Mucosa of rectum (tissue), 2 donors: ENCODE results near the gene NBPF11.
A peak's percentile ranks its signal among the peaks of the same experiment; 100 is the strongest.
"Not testable (repeated sequence)": the region's sequence is repeated elsewhere in the genome, so short reads cannot be mapped to it uniquely, and the experiment has no call there.

Source experiments
- H3K27ac ChIP-seq, 2 donors: one replicate each; pipeline ENCODE4 v1.7.0; 2013; ENCODE audit warnings: inconsistent platforms in 2 of 2, low read depth in 2 of 2, low read length in 2 of 2
- H3K27me3 ChIP-seq, 2 donors: one replicate each; pipeline ENCODE4 v1.7.0; 2013; ENCODE audit warnings: low read length in 2 of 2; ENCODE audit not compliant: control insufficient read depth in 2 of 2, insufficient read depth in 2 of 2
- H3K36me3 ChIP-seq, 2 donors: one replicate each; pipeline ENCODE4 v1.7.0; 2013; ENCODE audit warnings: low read length in 2 of 2; ENCODE audit not compliant: control insufficient read depth in 2 of 2, insufficient read depth in 2 of 2
- H3K4me1 ChIP-seq, 2 donors: one replicate each; pipeline ENCODE4 v1.7.0; 2013; ENCODE audit warnings: low read length in 2 of 2, mild to moderate bottlenecking in 1 of 2; ENCODE audit not compliant: control insufficient read depth in 2 of 2, insufficient read depth in 2 of 2
- H3K4me3 ChIP-seq, 2 donors: one replicate each; pipeline ENCODE4 v1.7.0; 2013; ENCODE audit warnings: low read length in 2 of 2
- H3K9ac ChIP-seq, 2 donors: one replicate each; pipeline ENCODE4 v1.7.0; 2013; ENCODE audit warnings: low read length in 2 of 2, low read depth in 1 of 2, mild to moderate bottlenecking in 1 of 2
- H3K9me3 ChIP-seq, 2 donors: one replicate each; pipeline ENCODE4 v1.7.0; 2013; ENCODE audit warnings: low read length in 2 of 2; ENCODE audit not compliant: control insufficient read depth in 2 of 2
- donor health status: healthy.
- donor health status: Normal muscosa, but diverticular disease.

NBPF11 gene, protein sequence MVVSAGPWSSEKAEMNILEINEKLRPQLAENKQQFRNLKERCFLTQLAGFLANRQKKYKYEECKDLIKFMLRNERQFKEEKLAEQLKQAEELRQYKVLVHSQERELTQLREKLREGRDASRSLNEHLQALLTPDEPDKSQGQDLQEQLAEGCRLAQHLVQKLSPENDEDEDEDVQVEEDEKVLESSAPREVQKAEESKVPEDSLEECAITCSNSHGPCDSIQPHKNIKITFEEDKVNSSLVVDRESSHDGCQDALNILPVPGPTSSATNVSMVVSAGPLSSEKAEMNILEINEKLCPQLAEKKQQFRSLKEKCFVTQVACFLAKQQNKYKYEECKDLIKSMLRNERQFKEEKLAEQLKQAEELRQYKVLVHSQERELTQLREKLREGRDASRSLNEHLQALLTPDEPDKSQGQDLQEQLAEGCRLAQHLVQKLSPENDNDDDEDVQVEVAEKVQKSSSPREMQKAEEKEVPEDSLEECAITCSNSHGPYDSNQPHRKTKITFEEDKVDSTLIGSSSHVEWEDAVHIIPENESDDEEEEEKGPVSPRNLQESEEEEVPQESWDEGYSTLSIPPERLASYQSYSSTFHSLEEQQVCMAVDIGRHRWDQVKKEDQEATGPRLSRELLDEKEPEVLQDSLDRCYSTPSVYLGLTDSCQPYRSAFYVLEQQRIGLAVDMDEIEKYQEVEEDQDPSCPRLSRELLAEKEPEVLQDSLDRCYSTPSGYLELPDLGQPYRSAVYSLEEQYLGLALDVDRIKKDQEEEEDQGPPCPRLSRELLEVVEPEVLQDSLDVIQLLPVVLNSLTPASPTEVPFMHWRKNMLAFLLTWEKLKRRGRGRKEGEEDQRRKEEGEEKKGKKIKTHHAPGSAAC

DNA sequence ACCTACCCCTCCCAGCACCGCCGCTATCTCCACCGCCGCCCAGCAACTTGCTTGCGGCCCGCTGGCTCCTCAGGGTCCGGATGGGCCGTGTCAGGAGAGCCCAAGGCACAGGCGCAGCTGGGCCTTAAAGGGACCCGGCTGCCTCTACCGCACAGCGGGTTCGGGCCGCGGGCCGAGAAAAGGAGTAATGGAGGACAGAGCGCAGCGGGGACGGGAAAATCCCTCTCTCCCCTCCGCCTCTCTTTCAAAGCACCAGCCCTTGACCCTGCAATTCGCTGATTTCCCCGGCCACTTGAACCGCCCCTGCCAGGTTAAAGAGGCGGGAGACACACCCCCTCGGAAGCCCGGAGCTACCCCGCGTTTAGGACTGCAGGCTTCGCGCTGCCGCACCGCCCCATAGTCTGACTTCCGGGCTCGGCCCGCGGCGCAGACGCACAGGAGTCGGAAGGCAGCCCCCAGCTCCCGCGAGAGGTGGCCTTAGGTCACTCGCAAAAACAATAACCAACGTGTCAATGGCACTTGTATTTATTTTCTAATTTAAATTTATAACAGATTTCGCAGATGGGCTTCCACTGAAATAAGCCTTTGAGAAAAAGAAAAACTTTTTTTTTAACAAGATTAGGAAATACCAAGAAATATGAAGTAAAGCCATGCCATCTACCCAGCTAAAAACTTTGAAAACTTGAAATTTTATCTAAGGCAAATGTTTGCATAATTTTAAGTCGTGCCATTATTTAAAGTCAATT lies at the start of gene NBPF11:
NBPF11 (minus strand) TSS at position 371 of the 746 bp plus-strand sequence. CDS start 25,278 bp downstream, outside the sequence.
- not testable (repeated sequence) for H3K9me3 ChIP-seq, H3K27me3 ChIP-seq, H3K36me3 ChIP-seq, H3K4me1 ChIP-seq
- peak within 1 kb of the TSS; percentile 72 to 76 for H3K4me3 ChIP-seq
- peak within 1 kb of the TSS; percentile 32 to 72 for H3K9ac ChIP-seq
- H3K27ac ChIP-seq: peak within 1 kb of the TSS; percentile 65 to 71

DNA sequence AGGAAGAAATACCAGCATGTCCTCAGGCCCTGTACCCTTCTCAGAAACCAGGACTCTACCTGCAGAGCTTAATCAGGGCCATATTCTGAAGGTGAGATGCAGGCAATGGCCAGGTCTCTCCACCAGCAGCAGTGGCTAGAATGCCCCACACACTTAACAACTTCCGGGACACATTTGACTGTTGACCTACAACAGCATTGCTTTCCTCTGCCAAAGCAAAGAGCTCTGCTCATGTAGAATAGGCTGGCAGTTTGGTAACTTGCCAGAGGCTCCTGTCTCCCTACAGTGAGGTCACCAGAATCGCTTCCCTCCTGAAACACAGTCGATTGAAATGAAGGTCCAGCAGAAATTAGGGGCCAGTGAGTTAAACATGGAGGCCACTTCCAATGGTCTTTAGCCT lies 45.3 kb upstream of the NBPF11 start:
- H3K9ac ChIP-seq, H3K4me3 ChIP-seq, H3K36me3 ChIP-seq, H3K27me3 ChIP-seq, H3K4me1 ChIP-seq, H3K27ac ChIP-seq, H3K9me3 ChIP-seq: not testable (repeated sequence)

DNA sequence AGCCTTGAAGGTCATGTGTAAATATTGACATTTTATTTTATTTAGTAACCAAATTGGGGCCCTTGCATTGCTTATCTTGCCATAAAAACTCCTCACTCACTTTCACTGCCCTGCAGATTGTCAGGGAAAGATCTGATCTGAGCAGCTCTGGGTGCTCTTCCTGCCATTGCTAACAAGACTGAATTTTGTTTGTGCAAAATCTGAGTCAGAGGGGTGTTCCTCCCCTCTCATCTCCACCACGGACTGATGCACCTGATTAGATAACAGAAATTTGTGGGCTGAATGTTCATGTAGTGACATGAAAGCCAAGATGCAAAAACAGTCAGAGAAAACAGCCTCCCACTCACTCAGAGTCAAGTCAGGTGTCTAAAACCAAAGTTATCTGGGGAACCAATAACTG lies 44.9 kb upstream of the NBPF11 start:
- not testable (repeated sequence) for H3K4me3 ChIP-seq, H3K9ac ChIP-seq, H3K36me3 ChIP-seq, H3K9me3 ChIP-seq, H3K4me1 ChIP-seq, H3K27ac ChIP-seq, H3K27me3 ChIP-seq

DNA sequence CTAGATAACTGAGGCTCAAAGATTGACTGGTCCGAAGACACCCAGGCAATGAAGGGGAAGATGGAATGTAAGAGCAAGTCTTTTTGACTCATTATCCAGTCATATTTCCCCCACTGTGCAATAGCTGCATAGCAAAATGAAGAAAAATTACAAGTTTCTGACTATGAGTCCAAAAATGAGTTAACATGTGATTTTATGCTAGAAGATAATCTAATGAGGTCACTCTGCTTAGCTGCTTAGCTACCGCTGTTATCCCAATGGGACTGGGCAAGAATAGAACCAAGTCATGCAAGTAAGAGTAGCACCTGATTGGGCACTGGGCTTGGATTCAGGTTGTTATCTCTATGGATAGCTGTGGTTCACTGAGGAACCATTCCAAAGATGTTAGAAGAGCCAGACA lies 43.0 kb upstream of the NBPF11 start:
- H3K9me3 ChIP-seq, H3K4me3 ChIP-seq, H3K36me3 ChIP-seq: not testable (repeated sequence)

GRCh38 chr1:148188768-148189167 lies 36.7 kb upstream of the NBPF11 start:
- H3K9me3 ChIP-seq, H3K9ac ChIP-seq, H3K4me3 ChIP-seq: not testable (repeated sequence)

More for the DNA sequence above, 43.0 kb upstream of the NBPF11 start:
- not testable (repeated sequence) for H3K9ac ChIP-seq, H3K27me3 ChIP-seq, H3K27ac ChIP-seq, H3K4me1 ChIP-seq

GRCh38 chr1:148178682-148179081 lies 26.6 kb upstream of the NBPF11 start:
- not testable (repeated sequence) for H3K27me3 ChIP-seq, H3K9ac ChIP-seq, H3K4me3 ChIP-seq, H3K36me3 ChIP-seq, H3K4me1 ChIP-seq, H3K27ac ChIP-seq, H3K9me3 ChIP-seq

More at GRCh38 chr1:148188768-148189167, 36.7 kb upstream of the NBPF11 start:
- H3K4me1 ChIP-seq, H3K36me3 ChIP-seq, H3K27ac ChIP-seq, H3K27me3 ChIP-seq: not testable (repeated sequence)

DNA sequence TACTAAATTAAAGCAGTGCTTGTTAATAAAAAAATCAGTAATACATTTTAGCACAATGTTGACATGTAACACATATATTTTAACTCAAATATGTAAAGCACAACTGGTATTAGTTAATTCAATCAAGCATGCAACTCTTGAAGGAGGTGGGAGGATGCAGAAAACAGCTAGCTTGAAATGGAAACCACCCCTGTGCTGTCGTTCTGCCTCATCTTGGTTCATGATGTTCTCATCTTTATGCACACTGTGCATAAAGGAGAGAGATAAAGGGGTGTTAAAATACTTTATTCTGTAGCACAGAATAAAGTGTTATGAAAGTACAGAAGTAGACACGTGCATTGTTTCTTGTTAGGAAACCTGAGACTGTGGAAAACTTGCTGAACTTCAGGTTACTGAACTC lies 23.3 kb upstream of the NBPF11 start:
- H3K27me3 ChIP-seq, H3K4me3 ChIP-seq, H3K36me3 ChIP-seq, H3K9me3 ChIP-seq, H3K9ac ChIP-seq, H3K27ac ChIP-seq, H3K4me1 ChIP-seq: not testable (repeated sequence)

- H3K36me3 ChIP-seq, H3K27ac ChIP-seq: not testable (repeated sequence)
Observed at GRCh38 chr1:148171995-148172394, 19.9 kb upstream of the NBPF11 start.

DNA sequence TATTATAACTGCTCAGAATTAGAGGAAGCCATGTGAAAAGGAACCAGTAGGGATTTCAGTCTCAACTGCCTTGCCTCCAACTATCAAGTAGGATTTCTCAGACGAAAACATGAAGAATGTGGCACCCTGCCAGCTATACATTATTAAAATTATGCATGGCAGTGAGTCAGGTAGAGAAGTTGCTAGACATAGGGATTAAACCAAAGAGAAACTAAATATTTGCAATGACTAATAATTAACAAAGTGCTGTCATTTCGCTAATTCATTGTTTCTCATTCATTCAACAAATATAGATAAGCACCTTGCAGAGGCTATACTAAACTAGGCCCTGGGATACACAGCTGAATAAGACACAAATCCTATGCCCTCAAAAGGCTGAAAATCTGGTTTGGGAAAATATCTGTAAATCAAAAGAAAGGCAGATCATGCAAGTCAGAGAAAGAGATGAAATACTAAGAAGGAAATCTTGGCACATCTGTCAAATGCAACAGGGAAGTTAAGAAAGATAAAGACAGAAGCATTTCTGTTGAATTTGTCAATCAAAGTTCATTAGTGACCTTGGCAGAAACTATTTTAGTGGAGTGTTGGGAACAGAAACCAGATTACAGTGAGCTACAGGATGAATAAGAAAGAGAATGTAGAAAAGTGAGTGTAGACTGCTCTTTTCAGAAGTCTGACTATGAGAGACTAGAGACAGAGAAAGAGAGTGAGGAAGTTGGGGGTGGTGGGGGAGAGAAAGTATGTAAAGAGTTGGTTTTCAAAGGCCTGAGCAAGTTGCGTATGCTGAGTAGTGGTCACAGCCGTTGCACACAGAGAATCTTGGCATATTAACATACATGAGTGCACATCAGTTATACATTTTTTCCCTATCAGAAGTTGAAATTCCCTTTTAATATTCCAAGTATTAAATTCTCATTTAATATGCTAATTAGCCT lies 14.7 kb upstream of the NBPF11 start:
- Histone ChIP-seq H3K4me3 (no peak overlapping the region), H3K4me1 (no peaks in the 10 kb centered on the region), H3K9me3 (no peaks in the 10 kb centered on the region), H3K27me3 (no peaks in the 10 kb centered on the region), H3K27ac (no peak overlapping the region), H3K36me3 (no peaks in the 10 kb centered on the region), H3K9ac (no peak overlapping the region)

More at GRCh38 chr1:148171995-148172394, 19.9 kb upstream of the NBPF11 start:
- H3K27me3 ChIP-seq, H3K9ac ChIP-seq, H3K4me3 ChIP-seq, H3K4me1 ChIP-seq, H3K9me3 ChIP-seq: not testable (repeated sequence)
